Measurements from ENCODE around the gene BCAS2.

- no peak for TF ChIP-seq CTCF (IDR thresholded peaks at IDR 0.05)
- no peak for TF ChIP-seq POLR2A (IDR thresholded peaks at IDR 0.05)
Observed at GRCh38 chr1:114522264-114522575, 59.2 kb downstream of the BCAS2 start.
